GM20000 (cell line): Measurements from ENCODE around the gene UFC1.

Experiments
- DNase-seq: peaks from one replicate; pipeline ENCODE4 v3.0.0; 2012; ENCODE audit warnings: low spot score
- TF ChIP-seq, protein P1 (sequence below): IDR thresholded peaks from 2 replicates; pipeline ENCODE4 v1.5.1; 2012; ENCODE audit warnings: mild to moderate bottlenecking, control low read depth; ENCODE audit errors: extremely low read depth, missing control alignments

UFC1 gene

DNA sequence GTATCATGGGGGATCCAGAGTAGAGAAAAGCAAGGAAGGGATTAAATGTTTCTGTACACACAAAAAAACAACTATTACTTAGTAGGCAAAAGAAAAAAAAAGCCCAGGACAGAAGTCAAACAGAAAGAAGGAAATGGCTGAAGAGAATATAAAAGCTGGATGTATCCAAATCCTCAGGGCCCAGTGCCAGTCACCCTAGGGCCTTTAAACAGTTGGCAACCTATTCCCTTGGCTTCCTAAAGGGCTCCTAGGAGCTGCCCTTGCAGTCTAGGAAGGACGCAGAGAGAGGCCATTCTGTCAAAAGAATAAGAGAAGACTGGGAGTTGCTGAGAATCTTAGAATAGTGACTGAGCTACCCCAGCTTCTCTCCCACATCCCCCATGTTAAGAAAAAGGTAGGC is 18.6 kb downstream of the UFC1 start:
- TF ChIP-seq, protein P1, sequence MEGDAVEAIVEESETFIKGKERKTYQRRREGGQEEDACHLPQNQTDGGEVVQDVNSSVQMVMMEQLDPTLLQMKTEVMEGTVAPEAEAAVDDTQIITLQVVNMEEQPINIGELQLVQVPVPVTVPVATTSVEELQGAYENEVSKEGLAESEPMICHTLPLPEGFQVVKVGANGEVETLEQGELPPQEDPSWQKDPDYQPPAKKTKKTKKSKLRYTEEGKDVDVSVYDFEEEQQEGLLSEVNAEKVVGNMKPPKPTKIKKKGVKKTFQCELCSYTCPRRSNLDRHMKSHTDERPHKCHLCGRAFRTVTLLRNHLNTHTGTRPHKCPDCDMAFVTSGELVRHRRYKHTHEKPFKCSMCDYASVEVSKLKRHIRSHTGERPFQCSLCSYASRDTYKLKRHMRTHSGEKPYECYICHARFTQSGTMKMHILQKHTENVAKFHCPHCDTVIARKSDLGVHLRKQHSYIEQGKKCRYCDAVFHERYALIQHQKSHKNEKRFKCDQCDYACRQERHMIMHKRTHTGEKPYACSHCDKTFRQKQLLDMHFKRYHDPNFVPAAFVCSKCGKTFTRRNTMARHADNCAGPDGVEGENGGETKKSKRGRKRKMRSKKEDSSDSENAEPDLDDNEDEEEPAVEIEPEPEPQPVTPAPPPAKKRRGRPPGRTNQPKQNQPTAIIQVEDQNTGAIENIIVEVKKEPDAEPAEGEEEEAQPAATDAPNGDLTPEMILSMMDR, result no peak

DNA sequence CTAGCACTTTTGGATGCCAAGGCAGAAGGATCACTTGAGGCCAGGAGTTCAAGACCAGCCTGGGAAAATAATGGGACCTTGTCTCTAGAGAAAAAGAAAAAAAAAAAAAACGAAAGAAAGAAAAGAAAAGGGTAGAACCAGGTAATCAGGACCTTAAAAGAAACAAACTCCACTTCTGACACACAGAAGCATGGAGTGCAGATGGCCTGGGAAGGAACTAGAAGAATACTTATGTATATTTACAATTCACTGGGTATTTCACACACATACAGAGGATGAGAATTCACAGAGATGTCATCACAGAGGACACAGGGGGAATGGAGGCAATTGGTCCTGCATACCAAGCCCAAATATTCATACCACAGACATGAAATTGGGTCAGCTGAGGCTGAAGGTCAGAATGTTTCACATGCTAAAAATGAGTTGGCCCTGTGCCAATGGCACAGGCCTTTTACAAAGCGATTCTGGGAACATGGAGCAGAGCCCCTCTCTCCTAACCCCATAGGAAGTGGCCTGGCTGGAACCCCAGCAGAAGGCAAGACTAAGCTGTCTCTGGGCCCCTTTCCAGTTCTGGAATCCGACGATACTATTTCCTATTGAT is 19.1 kb downstream of the UFC1 start:
- TF ChIP-seq, protein P1, result no peak
- DNase-seq, result no peak

More for the DNA sequence above, 18.6 kb downstream of the UFC1 start:
- no peak for DNase-seq

DNA sequence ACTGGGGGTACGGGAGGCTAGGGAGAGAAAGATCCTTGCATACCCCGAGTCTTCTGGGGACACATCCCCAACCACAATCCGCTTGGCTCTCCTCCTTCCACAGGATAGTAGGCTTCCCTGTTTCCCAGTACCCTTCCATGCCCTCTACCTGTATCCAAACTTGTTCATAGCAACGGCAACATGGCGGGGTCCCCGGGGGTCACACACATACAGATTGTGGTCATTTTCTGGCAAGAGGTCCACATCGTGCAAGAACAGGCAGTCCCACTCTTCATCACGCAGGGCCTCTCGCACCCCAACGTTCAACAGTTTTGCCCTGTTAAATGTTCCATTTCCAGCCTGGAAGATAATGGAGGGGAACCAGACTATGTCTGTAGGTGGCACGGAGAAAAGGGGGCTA is 19.9 kb downstream of the UFC1 start:
- TF ChIP-seq, protein P1, result no peak
- no peak for DNase-seq

DNA sequence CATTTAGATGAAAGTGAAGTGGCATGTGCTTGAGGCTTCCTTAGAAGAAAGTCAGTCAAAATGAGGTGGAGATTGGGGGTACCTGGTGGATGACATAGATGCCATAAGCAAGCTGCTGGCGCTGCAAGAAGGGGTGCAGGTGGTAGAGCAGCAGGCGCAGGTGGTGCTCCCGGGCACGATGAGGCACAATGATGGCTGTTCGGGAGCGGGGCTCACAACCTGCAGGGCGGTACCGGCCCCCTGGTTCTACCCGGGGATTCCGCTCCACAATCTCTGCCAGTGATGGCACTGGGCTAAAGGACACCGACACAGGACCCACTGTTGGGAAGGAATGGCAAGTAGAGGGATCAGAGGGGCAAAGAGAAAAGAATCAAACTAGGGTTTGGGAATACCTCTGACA is 21.1 kb downstream of the UFC1 start:
- DNase-seq, result no peak
- TF ChIP-seq, protein P1, result no peak

DNA sequence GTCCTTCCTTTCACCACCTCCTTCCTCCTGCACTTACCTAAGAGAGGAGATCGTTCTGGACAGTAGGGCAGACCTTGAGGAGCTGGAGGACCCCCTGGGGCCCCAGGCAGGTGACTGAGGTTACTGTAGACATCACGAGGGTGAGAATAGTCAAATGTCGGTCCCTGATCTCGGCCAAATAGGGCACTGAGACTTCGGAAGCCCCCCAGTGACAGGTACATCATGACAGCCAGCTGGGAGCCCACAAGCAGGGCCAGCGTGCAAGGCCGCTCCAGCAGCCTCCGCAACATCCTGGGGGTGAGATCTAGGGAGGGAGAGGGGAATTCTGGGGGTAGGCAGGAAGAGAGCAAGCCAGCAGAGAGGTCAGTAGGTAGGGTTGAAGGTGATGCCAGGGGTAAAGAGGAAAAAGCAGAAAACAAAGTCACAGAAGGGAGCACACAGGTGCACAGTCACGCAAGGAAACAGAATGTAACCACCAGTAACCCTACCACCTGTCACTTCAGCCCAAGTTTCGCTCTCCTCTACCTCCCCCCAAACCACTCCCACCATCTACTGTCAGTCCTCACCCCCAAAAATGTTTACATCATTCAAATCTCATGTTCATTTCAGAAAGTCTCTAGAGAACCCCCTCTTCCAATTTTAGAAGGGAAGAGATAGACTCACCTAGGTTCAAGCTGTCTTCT is 22.1 kb downstream of the UFC1 start:
- no peak for DNase-seq
- TF ChIP-seq, protein P1, result no peak

DNA sequence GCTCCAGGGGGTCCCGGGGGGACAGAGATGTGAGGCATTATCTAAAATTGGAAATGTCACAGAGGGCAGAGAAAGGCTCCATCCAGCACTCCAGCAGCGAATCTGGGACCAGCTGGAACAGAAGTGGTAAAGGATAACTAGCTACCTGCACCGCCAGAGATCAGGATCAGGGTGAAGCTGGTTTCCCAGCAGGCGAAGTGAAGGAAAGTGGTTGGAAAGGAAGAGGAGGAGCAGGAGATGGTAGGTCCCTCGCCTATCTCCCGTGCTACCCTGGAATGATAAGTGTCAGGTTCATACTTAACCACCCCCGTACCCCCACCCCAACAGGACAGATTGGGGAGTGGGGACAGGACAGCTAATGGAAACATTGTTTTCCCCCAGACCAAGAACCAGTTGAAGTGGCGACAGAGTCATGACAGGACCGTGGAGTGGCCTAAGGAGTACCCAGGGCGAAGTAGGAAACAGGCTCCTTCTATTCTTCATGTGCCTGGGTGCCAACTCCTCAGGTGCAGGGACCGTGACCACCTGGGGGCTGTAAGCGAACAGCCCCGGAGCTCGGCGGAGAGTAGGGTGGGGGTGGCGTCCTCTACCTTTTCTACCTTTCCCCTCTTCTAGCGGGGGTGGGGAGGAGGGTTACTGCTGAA is 22.8 kb downstream of the UFC1 start:
- no peak for DNase-seq
- TF ChIP-seq, protein P1, result no peak
